ENCODE results near the gene ZCCHC2.

- TF ChIP-seq CTCF (IDR thresholded peaks at IDR 0.05): no peak
- TF ChIP-seq POLR2A (IDR thresholded peaks at IDR 0.05; ENCODE audit: low read length): no peak
These were observed 8.3 kb upstream of the ZCCHC2 start for GRCh38 chr18:62514570-62514969.
